ENCODE results near the gene CNTN1.

CNTN1 gene

DNA sequence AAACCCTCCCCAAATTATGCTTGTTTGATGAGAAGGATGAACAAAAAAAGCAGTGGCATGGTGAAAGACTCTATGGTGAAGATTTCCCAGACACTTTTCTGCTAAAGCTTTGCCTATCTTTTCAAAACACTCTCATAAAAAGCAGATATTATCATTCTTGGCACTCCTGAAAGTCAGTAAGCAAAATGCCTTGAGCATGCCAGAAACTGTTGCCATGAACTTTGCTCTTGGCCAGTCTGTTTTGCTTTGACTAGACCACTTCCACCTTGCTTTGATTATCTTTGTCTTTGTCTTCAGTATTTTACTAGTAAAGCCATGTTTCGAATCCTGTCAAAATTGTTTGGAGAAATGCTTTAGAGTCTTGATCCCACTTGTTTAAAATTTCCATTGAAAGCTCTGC is 110.4 kb downstream of the CNTN1 start:
- H3K36me3 ChIP-seq = no peaks in the 10 kb centered on the region
- DNase-seq = no peak
- H3K4me3 ChIP-seq (ENCODE audit: low read depth, low read length) = no peak overlapping the region
- H3K27me3 ChIP-seq = no peaks in the 10 kb centered on the region
- H3K9me3 ChIP-seq = no peaks in the 10 kb centered on the region
- peaks cover 15% of the 10 kb centered on the region for H3K4me1 ChIP-seq
- TF ChIP-seq, protein P1, sequence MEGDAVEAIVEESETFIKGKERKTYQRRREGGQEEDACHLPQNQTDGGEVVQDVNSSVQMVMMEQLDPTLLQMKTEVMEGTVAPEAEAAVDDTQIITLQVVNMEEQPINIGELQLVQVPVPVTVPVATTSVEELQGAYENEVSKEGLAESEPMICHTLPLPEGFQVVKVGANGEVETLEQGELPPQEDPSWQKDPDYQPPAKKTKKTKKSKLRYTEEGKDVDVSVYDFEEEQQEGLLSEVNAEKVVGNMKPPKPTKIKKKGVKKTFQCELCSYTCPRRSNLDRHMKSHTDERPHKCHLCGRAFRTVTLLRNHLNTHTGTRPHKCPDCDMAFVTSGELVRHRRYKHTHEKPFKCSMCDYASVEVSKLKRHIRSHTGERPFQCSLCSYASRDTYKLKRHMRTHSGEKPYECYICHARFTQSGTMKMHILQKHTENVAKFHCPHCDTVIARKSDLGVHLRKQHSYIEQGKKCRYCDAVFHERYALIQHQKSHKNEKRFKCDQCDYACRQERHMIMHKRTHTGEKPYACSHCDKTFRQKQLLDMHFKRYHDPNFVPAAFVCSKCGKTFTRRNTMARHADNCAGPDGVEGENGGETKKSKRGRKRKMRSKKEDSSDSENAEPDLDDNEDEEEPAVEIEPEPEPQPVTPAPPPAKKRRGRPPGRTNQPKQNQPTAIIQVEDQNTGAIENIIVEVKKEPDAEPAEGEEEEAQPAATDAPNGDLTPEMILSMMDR (IDR thresholded peaks at IDR 0.05; ENCODE audit: low read depth, low read length) = no peak

DNA sequence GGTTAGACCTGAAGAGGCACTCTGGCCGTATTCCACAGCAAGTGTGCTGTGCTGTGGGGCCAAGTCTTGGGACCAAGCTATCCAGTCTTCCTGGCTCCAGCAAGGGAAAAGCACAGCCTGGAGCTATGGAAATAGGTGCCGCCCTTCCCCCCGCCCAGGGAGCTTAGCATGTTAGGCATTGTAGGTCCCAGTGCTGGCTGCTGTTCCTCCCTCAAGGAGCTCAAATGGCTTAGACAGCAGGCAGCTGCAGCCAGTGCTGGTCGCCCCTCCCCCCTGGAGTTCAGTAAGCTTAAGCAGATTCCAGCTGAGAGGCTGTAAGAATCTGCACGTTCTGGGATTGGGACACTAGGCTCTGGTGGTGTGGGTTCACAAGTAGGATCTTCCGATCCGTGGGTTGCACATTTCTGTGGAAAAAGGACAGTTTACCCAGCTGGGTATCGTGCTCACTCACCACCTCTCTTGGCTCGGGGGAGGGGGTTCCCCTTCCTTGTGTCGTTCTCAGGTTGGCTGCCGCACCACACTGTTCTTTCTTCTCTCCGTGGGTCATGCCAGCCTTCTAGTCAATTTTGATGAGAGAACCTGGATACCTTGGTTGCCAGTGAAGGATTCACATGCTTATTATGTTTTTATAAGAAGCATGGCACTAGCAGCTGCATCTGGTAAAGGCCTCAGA is 127.3 kb downstream of the CNTN1 start:
- no peak overlapping the region for H3K4me3 ChIP-seq (ENCODE audit: low read depth, low read length)
- peak; percentile 86 for DNase-seq
- TF ChIP-seq, protein P1 (IDR thresholded peaks at IDR 0.05; ENCODE audit: low read depth, low read length) = no peak
- H3K4me1 ChIP-seq = peaks cover 12% of the 10 kb centered on the region
- H3K9me3 ChIP-seq = no peaks in the 10 kb centered on the region
- H3K27me3 ChIP-seq = no peaks in the 10 kb centered on the region
- no peaks in the 10 kb centered on the region for H3K36me3 ChIP-seq

DNA sequence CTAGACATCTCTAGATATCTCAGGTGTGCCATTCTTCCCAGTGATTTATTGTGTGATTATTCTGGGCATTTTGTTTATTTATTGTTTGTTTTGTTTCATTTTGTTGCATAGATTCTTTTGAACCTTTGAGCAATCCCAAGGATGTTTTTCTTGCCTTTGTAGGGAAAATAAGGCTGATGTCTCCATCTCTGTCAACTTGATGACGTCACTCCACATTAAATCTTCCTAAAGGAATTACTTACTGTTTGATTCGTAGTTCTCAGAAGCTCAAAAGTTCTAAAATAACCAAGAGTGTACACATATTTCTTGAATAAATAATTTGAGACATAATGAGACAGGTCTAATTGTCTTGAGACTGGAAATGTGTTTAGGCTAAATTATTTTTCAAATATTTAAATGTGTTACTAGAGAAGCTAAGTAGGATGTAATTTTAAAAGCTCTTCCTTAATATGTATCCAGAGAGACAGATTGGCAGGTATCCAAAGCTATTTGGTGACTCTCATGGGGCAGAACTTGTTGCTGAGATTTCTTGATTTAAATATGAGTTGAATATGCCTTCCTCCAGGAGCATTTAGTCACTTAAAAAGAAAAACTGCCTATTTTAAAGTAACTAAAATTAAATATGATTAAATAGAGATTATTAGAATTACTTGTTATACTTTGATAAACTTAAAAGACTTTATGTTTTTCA is 128.7 kb downstream of the CNTN1 start:
- Histone ChIP-seq H3K27me3 (no peaks in the 10 kb centered on the region), H3K4me3 (ENCODE audit: low read depth, low read length) (no peak overlapping the region), H3K4me1 (peaks cover 12% of the 10 kb centered on the region), H3K9me3 (no peaks in the 10 kb centered on the region), H3K36me3 (no peaks in the 10 kb centered on the region)
- no peak for DNase-seq
- TF ChIP-seq, protein P1 (IDR thresholded peaks at IDR 0.05; ENCODE audit: low read depth, low read length) = no peak

DNA sequence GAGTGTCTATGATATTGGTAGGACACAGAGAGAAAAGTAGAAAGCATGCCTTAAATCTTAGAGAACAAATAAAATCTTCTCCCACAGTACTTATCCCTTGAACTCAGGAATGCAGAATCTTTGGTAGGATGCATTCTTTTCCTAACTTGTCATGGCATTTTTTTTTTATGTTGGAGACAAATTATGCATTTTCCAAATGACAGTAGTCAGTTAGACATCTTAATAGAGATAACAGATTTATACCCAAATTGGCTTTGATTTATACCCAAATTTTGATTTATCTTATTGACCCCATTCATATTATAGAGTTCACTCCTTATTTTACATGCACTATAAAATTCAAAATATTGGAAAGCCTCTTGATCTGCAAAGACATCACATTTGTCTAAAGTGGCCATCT is 132.9 kb downstream of the CNTN1 start:
- TF ChIP-seq, protein P1 (IDR thresholded peaks at IDR 0.05; ENCODE audit: low read depth, low read length) = no peak
- Histone ChIP-seq H3K9me3 (no peaks in the 10 kb centered on the region), H3K36me3 (no peaks in the 10 kb centered on the region), H3K27me3 (no peaks in the 10 kb centered on the region), H3K4me3 (ENCODE audit: low read depth, low read length) (no peak overlapping the region), H3K4me1 (peaks cover 6% of the 10 kb centered on the region)
- no peak for DNase-seq

DNA sequence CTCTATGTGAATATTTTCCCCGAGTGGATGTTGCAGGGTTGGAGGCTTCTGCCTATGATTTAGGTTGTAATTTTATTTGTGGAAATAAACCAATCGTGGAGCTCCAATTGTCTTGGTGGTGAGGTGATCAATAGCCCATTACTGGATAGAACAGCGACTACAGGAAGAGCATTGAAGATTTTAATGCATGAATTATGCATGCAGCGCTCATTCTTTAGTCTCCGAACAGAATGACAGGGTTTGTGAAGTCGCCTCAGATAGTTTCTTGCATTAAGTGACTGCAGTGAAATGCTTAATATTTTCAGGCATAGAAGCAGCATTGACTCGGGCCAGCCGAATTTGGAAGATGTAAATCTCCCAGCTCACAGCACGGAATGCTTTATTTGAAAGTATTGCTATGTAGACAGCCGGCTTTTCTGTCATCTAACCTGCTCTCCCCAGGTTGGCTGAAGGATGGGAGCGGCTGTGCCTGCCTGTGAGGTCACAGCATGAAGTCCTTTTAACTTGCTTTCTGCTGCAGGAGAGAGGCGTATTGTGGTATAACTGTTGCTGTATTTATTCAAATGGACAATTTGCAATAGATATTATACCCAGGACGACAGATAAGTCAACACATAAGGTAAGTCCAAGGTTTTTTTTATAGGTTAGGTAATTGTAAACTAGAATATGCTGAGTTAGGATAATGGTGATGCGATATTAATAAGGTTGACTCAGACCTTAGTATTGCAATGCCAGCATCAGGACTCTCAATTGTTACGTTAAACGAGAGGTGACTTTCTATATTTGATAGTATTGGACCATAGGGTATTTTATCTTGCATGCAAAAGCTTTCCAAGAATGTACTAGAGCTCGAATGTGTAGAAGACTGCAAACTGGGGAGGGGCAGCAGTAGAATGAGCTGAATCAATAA is 135.7 kb downstream of the CNTN1 start:
- Histone ChIP-seq H3K9me3 (no peaks in the 10 kb centered on the region), H3K36me3 (no peaks in the 10 kb centered on the region), H3K4me3 (ENCODE audit: low read depth, low read length) (no peak overlapping the region), H3K27me3 (no peaks in the 10 kb centered on the region), H3K4me1 (no peaks in the 10 kb centered on the region; the same call in 1 of the 2 replicates)
- no peak for DNase-seq
- TF ChIP-seq, protein P1 (IDR thresholded peaks at IDR 0.05; ENCODE audit: low read depth, low read length) = no peak
